ENCODE data around the gene PIKFYVE.
A peak's percentile ranks its signal among the peaks of the same experiment; 100 is the strongest.
"Not testable (repeated sequence)": the region's sequence is repeated elsewhere in the genome, so short reads cannot be mapped to it uniquely, and the experiment has no call there.

Gene PIKFYVE

GRCh38 chr2:208350610-208351009, 84.6 kb downstream of the PIKFYVE start:
- Histone ChIP-seq H3K27ac (ENCODE audit: poor library complexity, severe bottlenecking) (no peak overlapping the region), H3K9me3 (ENCODE audit: severe bottlenecking) (no peaks in the 10 kb centered on the region), H3K4me3 (ENCODE audit: severe bottlenecking) (no peak overlapping the region), H3K36me3 (ENCODE audit: low read depth) (peaks cover 90% of the 10 kb centered on the region), H3K27me3 (ENCODE audit: insufficient read depth, poor library complexity, severe bottlenecking) (no peaks in the 10 kb centered on the region), H3K4me1 (ENCODE audit: insufficient read depth, poor library complexity, severe bottlenecking) (no peaks in the 10 kb centered on the region)
- ATAC-seq (ENCODE audit: low read depth) (no peak), DNase-seq (ENCODE audit: low spot score) (no peak)
- TF ChIP-seq CTCF (IDR thresholded peaks at IDR 0.05; ENCODE audit: poor library complexity, severe bottlenecking) = no peak

GRCh38 chr2:208352644-208353567, 86.9 kb downstream of the PIKFYVE start:
- H3K27me3 ChIP-seq (ENCODE audit: insufficient read depth, poor library complexity, severe bottlenecking) = no peaks in the 10 kb centered on the region
- no peak overlapping the region for H3K4me3 ChIP-seq (ENCODE audit: severe bottlenecking)
- peaks cover 74% of the 10 kb centered on the region for H3K36me3 ChIP-seq (ENCODE audit: low read depth)
- no peak for TF ChIP-seq CTCF (IDR thresholded peaks at IDR 0.05; ENCODE audit: poor library complexity, severe bottlenecking)
- DNase-seq (ENCODE audit: low spot score) = no peak
- H3K27ac ChIP-seq (ENCODE audit: poor library complexity, severe bottlenecking) = no peak overlapping the region
- no peak for ATAC-seq (ENCODE audit: low read depth)
- H3K4me1 ChIP-seq (ENCODE audit: insufficient read depth, poor library complexity, severe bottlenecking) = no peaks in the 10 kb centered on the region
- H3K9me3 ChIP-seq (ENCODE audit: severe bottlenecking) = no peaks in the 10 kb centered on the region

GRCh38 chr2:208354964-208355381, 88.9 kb downstream of the PIKFYVE start:
- ATAC-seq (ENCODE audit: low read depth) = no peak
- TF ChIP-seq CTCF (IDR thresholded peaks at IDR 0.05; ENCODE audit: poor library complexity, severe bottlenecking) = no peak
- Histone ChIP-seq H3K36me3 (ENCODE audit: low read depth) (peaks cover 60% of the 10 kb centered on the region), H3K27ac (ENCODE audit: poor library complexity, severe bottlenecking) (no peak overlapping the region), H3K9me3 (ENCODE audit: severe bottlenecking) (no peaks in the 10 kb centered on the region), H3K4me1 (ENCODE audit: insufficient read depth, poor library complexity, severe bottlenecking) (no peaks in the 10 kb centered on the region), H3K27me3 (ENCODE audit: insufficient read depth, poor library complexity, severe bottlenecking) (no peaks in the 10 kb centered on the region), H3K4me3 (ENCODE audit: severe bottlenecking) (no peak overlapping the region)
- no peak for DNase-seq (ENCODE audit: low spot score)

- not testable (repeated sequence) for H3K4me1 ChIP-seq (ENCODE audit: insufficient read depth, poor library complexity, severe bottlenecking); H3K27ac ChIP-seq (ENCODE audit: poor library complexity, severe bottlenecking); H3K27me3 ChIP-seq (ENCODE audit: insufficient read depth, poor library complexity, severe bottlenecking); H3K4me3 ChIP-seq (ENCODE audit: severe bottlenecking); H3K9me3 ChIP-seq (ENCODE audit: severe bottlenecking); ATAC-seq (ENCODE audit: low read depth); DNase-seq (ENCODE audit: low spot score)
- peaks cover 48% of the 10 kb centered on the region for H3K36me3 ChIP-seq (ENCODE audit: low read depth)
Observed at GRCh38 chr2:208356420-208356819, 90.4 kb downstream of the PIKFYVE start.

GRCh38 chr2:208356846-208357574, 91.0 kb downstream of the PIKFYVE start:
- peak; percentile 9 for TF ChIP-seq CTCF (IDR thresholded peaks at IDR 0.05; ENCODE audit: poor library complexity, severe bottlenecking)
- Histone ChIP-seq H3K27ac (ENCODE audit: poor library complexity, severe bottlenecking) (no peak overlapping the region), H3K4me3 (ENCODE audit: severe bottlenecking) (no peak overlapping the region), H3K36me3 (ENCODE audit: low read depth) (peaks cover 42% of the 10 kb centered on the region), H3K4me1 (ENCODE audit: insufficient read depth, poor library complexity, severe bottlenecking) (no peaks in the 10 kb centered on the region), H3K27me3 (ENCODE audit: insufficient read depth, poor library complexity, severe bottlenecking) (no peaks in the 10 kb centered on the region), H3K9me3 (ENCODE audit: severe bottlenecking) (no peaks in the 10 kb centered on the region)
- ATAC-seq (ENCODE audit: low read depth) (no peak), DNase-seq (ENCODE audit: low spot score) (no peak)
